GM18861 (cell line): ENCODE data around the gene OR6N1.

Experiments used
- ATAC-seq: cut with Tn5 transposase; IDR thresholded peaks from one replicate; pipeline ENCODE4 v1.9.1; 2021; ENCODE audit not compliant: unreplicated experiment

The OR6N1 gene

DNA sequence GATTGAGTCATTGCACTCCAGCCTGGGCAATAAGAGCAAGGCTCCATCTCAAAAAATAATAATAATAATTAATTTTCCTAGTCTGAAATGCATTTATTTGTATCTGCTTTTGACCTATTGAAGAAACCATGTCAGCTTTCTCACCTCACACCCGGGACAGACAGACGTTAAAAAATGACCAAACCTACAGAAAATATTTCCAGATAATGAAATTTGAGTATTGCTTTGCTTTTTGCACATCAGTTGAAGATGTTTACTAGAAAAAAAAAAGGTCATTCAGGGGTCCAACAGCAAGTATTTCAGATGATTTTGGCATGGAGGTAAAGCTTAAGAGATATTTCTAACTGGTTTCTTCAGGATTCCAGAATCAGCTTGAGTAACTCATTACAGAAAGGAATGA lies 17.6 kb downstream of the OR6N1 start, which contains the start of gene OR6K6:
Gene OR6K6 (plus strand): TSS at position 301 of the 400 bp plus-strand sequence. CDS start 168 bp downstream, outside the sequence.
- no peak for ATAC-seq

DNA sequence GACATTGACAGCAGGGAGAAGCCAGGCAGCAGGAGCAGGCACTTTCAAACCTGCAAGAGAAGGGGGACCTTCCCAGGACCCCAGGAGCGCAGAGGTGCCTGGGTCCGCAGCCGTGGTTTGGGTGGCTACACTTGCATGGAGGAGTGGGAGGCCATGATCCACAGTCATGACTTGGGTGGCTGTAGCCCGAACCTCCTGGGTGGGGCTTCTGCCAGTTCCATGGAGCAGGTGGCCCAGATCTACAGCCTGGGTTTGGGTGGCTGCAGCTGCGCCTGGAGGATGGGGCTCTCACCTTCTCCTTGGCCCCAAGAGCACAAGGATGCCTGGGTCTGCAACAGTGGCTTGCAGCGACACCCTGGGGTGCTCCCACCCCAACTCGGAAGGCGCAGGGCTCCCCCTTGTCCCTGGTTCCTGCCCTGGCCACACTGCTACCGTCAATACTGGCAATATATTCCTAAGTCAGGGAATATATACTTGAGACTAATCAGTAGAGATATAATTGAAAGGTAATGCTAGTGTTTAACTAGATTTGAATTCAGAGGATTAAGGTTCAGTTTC lies 19.8 kb downstream of the OR6N1 start:
- ATAC-seq = no peak

DNA sequence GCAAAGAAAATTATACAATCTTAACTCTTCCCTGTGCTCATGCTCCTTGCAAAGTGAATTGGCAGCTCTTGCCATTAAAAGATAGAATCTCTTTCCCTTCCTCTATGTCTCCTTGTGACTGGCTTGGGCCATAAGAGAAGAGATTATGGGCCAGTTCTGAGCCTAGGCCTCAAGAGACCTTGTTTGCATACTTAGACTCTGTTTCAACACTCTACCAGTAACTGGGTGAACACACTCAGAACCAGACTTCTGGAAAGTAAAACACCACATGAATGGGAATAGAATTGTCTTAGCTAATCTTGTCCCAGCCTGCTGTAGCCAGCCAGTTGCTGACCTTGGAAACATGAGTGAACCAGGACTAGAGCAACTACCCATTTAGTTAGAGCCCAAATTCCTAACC lies 36.1 kb downstream of the OR6N1 start:
- no peak for ATAC-seq

DNA sequence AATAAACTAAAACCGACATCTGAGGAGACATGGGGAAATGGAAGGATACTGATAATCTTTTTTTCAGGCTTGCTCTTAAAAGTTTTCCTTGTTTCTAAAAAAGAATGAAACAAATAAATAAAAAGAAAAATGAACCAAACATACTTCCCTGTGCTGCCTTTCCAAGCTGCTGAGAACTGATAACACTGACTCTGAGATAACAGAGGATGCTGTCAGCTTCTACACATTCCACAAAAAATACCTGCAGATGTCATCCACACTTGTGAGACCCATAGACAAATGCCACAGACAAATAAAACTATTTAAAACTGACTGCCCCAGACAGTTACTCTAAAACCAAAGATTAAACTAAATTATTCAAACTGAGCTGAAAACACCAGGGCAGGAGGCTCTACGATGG lies 39.5 kb downstream of the OR6N1 start:
- ATAC-seq = no peak

DNA sequence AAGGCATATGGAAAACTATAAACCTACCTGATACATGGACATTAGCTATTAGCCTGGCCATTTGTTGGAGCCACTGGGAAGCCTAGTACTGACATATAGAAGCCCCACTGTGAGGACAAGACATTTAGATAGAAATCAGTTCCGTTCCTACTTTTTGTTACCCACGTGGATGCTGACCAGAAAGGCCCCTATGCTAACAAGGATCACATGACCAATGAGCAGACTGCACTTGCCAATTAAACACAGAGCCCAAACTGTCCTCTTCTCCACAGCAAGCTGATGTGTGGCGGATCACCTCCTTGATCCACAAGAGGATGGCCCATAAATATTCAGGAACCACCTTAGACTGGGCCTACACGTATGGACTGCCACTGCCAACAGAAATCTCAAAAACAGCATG lies 40.3 kb downstream of the OR6N1 start:
- ATAC-seq = no peak

DNA sequence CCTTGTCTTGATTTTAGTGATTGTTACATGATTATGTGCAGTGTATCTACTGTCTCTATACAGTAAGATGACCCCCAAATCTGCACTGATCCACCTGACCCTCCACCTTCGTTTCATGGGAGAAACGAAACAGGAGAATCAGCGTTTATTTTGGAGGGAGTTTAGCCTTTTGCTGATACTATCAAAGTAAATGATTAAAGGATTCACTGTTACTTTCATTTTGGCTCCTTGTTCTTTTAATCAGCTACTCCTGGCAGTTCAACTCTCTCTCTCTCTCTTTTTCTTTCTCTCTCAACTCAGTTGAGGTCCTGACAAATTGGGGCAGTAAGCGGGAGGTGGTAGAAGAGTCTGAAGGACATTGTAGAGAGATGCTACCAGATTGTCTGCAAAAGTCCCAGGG lies 41.5 kb downstream of the OR6N1 start:
- no peak for ATAC-seq

DNA sequence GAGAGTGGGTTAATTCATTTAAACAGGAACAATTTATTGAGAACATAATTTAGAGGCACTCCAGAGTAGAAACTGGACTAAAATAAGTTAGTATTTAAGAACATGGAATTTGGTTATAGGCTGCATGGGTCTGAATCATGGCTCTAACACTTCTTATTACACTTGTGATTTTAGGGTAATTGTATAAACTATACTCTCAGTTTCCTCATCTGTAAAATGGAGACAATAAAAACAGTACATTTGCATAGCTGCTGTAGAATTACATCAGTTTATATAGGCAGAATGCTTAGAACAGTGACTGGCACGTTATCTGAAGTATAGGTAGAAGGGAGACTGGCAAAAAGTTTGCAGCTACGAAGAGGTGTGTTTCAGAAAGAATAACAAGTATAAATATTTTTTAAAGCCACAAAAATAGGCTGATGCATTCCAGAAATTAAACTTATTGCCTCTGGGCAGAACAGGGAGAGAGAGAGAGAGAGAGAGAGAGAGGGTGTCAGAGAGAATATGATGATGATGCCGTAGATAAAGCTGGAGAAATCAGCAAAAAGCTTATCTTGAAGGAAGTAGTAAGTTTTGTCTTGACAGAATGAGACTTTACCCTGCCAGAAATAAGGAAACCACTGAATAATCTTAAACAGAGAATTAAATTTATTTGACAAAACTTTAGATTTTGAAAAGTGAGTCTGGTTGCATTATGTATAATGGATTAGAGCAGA lies 43.3 kb downstream of the OR6N1 start:
- ATAC-seq = no peak

DNA sequence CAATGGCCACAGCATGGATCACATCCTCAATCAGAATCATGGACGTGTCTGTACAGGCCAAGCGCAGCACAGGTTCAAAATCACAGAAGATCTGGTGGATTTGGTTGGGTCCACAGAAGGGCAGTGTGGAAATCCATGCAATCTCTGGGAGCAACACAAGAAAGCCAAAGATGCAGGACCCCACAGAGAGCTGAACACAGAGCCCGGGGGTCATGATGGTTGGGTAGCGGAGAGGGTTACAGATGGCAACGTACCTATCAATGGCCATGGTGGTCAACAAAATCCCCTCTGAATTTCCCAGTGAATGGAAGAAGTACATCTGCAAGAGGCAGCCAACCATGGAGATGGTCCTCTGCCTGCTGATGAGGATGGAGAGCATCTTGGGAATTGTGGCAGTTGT lies 47.6 kb downstream of the OR6N1 start:
- no peak for ATAC-seq

DNA sequence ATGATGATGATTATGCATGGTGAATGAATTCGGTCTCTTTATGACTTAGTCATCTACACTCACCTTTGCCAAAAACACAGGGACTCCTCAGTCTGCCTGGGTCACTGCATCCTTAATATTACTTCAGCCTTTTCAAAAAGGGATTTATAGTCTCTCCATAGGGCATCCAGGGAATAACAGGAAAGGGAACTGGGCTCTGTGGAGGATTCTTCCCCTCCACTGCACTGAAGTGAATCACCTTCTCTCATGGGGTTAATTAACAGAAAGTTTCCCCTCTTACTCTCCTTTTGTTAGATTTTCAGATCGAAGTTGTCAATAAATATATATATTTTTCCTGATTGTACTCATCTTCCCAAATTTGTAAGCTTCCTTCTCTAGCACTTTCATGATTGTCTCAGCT lies 51.4 kb downstream of the OR6N1 start, which contains the start of gene OR6K3:
Gene OR6K3 (minus strand): TSS at position 101 of the 400 bp plus-strand sequence. CDS start 2,605 bp downstream, outside the sequence.
- no peak for ATAC-seq

DNA sequence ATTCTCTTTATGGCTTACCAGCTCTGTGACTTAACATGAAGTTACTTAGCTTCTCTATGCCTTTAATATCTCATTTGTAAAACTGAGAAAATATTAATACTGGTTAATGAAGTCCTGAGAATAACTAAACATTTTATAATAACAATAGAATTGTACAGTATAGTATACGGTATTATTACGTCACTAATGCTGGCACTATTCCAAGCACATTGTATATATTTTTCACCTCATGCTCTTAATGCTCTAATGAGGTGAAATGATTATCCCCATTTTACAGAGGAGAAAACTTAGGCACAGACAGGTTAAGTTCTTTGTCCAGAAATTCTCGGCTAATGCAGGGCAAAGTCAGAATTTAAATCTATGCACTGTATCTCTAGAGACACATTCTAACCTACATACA lies 52.3 kb downstream of the OR6N1 start:
- no peak for ATAC-seq

DNA sequence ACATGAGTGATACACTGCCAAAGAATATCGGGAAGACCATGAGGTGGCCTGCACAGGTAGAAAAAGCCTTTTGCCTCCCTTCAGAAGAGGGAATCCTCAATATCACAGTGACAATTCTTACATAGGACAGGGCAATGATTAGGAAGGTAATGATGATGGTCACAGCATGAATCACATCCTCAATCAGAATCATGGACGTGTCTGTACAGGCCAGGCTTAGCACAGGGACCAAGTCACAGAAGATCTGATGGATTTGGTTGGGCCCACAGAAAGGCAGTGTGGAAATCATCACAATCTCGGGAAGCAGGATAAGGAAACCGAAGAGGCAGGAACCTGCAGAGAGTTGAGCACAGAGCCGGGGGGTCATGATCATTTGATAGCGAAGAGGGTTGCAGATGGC lies 54.7 kb downstream of the OR6N1 start:
- ATAC-seq = no peak

DNA sequence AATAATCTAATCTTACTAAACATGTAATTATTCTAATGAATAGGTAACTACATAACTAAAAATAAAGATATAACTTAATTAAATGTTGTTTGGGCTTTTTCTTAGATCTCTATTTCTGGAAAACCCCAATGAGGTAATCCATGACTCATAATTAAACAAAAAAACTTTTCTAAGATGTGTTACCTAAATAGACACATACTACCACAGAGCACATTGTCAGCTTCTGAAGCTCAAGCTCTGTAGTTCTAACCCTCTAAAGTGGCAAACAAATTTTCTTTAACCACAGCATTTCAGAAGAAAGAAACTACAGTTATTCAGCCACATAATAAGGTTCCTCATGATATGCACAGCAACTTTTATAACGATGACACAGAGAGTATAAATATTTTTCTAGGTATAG lies 55.7 kb downstream of the OR6N1 start:
- no peak for ATAC-seq

DNA sequence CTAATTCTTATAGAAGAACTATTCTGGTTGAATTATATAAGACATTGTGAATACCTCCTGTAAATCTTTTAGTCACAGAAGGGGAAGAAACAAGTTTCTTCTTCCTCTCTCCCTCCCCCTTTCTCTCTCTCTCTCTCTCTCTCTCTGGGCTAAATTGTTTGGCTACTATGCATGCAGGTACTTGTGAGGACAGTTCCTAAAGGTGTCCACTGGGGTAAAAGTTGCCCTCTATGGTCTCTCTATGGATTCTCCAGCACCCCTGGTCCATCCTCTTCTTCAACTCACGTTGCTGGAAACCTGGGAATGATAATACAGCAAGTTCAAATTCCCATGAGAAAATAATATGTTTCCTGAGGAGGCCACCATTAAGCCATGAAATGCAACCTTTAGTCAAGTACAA lies 57.2 kb downstream of the OR6N1 start:
- no peak for ATAC-seq
